Stomach (tissue), 4 donors: ENCODE measurements around the gene OR7G3.

ENCODE experiments used
- POLR2AphosphoS5 ChIP-seq, 3 donors: sonication (generic); formaldehyde crosslinking; IDR thresholded peaks; one replicate each; pipeline ENCODE4 v1.6.1; 2016; ENCODE audit warnings: antibody characterized with exemption in 3 of 3
- TF ChIP-seq, protein P1 (sequence below), 7 experiments: fragments of 450-650 bp in 4 of 7; fragments of 200-600 bp in 3 of 7; sonication (generic) in 3 of 7; IDR thresholded peaks; one replicate each; pipeline ENCODE4 v1.5.1; 2016 to 2019; ENCODE audit warnings: antibody characterized with exemption in 7 of 7, control low read depth in 2 of 7, mild to moderate bottlenecking in 1 of 7

DNA sequence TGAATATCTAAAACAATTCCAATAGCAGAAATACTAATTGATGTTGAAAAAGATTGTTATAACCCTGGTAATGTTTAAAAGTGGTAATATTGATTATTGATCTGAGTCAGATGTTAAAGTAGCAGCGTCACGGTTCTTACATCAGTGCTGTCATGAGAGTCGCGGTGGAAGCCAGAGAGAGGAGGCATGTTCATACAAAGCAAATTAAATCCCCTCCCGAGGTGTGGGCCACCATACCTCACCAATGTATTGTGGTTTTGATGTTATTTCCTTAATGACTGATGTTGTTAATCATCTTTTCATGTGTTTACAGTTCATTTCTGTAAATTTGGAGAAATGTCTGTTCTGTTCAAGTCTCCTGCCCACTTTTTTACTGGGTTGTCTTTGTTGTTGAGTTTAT is 24.6 kb upstream of the OR7G3 start:
- TF ChIP-seq, protein P1, sequence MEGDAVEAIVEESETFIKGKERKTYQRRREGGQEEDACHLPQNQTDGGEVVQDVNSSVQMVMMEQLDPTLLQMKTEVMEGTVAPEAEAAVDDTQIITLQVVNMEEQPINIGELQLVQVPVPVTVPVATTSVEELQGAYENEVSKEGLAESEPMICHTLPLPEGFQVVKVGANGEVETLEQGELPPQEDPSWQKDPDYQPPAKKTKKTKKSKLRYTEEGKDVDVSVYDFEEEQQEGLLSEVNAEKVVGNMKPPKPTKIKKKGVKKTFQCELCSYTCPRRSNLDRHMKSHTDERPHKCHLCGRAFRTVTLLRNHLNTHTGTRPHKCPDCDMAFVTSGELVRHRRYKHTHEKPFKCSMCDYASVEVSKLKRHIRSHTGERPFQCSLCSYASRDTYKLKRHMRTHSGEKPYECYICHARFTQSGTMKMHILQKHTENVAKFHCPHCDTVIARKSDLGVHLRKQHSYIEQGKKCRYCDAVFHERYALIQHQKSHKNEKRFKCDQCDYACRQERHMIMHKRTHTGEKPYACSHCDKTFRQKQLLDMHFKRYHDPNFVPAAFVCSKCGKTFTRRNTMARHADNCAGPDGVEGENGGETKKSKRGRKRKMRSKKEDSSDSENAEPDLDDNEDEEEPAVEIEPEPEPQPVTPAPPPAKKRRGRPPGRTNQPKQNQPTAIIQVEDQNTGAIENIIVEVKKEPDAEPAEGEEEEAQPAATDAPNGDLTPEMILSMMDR (IDR thresholded peaks at IDR 0.05), result no peak
- TF ChIP-seq POLR2AphosphoS5 (IDR thresholded peaks at IDR 0.05), result no peak
